HG02798 (cell line): ENCODE results near the gene OLFML3.

ENCODE experiments used
- ATAC-seq: cut with Tn5 transposase; IDR thresholded peaks from one replicate; pipeline ENCODE4 v1.9.1; 2021; ENCODE audit warnings: mild to moderate bottlenecking; ENCODE audit not compliant: unreplicated experiment, poor library complexity

The OLFML3 gene

DNA sequence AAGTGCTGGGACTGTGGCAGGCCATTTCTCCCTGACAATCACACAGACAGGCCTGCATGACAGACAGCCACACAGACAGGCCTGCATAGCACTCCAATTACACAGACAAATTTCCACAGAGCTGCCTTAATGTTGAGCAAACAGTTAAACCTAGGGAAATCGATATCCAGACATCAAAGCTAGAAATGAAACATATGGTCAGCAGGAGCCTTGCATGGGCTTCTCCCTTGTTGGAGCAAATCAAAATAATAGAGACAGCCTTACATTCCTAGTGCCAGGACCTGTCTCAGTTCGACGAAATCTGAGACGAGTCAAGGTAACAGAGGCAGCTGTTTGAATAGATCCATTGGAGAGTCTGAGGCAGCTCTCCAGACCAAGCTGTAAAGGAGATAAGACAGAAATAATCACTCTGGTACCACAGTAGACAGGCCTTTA, 42.4 kb downstream of the OLFML3 start:
- no peak for ATAC-seq

DNA sequence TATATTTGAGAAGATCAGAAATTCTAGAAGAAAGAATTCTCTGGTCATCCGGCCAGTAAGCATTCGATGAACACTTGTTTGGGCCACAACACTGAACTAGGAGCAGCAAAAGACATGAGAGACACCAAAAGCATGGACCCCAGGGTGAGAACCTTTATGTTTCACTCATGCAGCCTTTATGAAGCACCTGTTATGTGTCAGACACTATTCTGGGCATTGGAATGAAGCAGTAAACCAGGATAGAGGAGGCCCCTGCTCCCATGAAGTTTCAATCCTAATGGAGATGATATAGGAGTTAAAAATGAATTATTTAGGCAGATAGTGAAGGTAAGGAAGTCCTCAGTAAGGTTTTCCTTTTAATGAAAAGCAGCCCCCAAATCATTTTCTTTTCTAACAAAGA, 43.6 kb downstream of the OLFML3 start:
- no peak for ATAC-seq

DNA sequence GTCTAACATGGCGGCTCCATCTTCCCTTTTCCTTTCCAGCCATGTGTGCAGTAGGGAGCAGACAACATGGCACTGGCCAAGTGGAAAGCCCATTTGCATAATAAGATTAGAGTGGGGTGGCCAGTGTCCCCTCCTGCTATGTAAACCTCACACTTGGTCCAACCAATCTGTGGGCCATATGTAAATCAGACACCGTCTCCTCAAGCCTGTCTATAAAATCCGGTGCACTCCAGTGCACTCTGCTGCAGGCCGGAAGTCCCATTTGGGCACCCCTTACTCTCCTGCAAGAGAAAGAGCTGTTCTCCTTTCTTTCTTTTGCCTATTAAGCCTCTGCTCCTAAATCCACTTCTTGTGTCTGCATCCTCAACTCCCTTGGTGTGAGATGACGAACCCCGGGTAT, 44.1 kb downstream of the OLFML3 start:
- no peak for ATAC-seq

DNA sequence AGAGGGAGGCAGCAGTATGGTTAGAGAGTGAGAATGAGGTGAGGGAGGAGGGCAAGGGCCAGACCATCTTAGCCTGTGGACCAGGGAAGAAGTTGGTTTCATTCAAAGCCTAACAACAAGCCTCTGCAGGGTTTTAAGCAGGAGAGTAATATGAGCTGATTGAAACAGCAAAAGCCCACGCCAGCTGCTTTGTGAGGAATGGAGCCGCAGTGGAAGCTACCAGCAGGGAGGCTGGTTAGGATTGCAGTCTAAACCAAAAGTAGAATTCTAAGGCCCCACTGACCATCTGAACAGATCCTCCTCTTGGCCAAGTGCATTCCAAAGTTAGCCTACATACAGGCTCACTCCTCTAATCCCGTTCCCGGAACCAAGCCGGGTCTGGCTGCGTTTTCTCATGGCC, 44.8 kb downstream of the OLFML3 start:
- ATAC-seq, result no peak

DNA sequence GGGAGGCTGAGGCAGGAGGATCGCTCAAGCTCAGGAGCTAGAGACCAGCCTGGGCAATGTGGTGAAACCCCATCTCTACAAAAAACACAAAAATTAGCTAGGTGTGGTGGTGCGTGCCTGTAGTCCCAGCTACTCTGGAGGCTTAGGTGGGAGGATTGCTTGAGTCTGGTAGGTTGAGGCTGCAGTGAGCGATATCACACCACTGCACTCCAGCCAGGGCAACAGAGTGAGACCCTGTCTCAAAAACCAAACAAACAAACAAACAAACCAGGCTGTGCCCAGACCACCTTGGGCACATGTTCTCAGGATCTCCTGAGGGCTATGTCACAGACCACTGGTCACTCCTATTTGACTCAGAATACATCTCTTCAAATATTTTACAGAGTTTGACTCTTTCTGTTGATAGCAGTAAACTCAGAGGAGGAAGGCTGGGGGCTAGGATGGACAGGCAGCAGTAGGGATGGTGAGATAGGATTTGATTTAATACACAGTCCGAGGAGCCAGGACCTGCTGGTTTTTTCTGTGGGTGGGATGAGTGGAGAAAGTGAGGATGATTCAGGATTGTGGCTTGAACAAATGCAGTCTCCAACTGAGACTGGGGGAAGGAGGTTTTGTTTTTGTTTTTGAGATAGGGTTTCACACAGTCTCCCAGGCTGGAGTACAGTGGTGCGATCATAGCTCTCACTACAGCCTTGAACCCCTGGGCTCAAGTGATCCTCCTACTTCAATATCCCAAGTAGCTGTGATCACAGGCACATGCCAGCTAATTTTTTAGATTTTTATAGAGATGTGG, 46.5 kb downstream of the OLFML3 start:
- no peak for ATAC-seq

DNA sequence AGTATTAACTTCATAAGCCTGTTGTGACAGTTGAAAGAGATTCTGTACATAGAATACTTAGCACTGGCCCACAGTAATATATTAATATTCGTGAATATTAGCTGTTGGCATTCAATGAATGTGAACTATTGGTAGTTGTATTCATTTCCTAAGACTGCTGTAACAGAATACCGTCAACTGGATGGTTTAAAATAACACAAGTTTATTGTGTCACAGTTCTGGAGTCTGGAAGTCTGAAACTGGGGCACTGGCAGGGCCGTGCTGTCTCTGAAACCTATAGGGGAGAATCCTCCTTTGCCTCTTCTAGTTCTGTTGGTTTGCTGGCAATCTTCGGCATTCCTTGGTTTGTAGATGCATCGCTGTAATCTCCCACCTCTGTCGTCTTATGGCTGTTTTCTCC, 47.5 kb downstream of the OLFML3 start:
- ATAC-seq, result no peak
